ENCODE data around the gene ZNF10.

The ZNF10 gene

GRCh38 chr12:133201888-133202287 is 71.5 kb downstream of the ZNF10 start:
- Histone ChIP-seq H3K4me3 (replicated peaks; ENCODE audit: low read depth, low read length) (no peak overlapping the region), H3K36me3 (ENCODE audit: control insufficient read depth, insufficient read depth, low read length) (peaks cover 3% of the 10 kb centered on the region; the same call in 1 of the 2 replicates), H3K27me3 (replicated peaks; ENCODE audit: control insufficient read depth, insufficient read depth, low read length) (no peaks in the 10 kb centered on the region)
- no peak for DNase-seq (ENCODE audit: extremely low read depth, insufficient read length)
- no peak for TF ChIP-seq CTCF (IDR thresholded peaks at IDR 0.05; ENCODE audit: insufficient read depth, low read length, poor library complexity, severe bottlenecking)

GRCh38 chr12:133202493-133203343 is 72.3 kb downstream of the ZNF10 start:
- Histone ChIP-seq H3K4me3 (replicated peaks; ENCODE audit: low read depth, low read length) (no peak overlapping the region), H3K27me3 (replicated peaks; ENCODE audit: control insufficient read depth, insufficient read depth, low read length) (no peaks in the 10 kb centered on the region), H3K36me3 (ENCODE audit: control insufficient read depth, insufficient read depth, low read length) (peaks cover 3% of the 10 kb centered on the region; the same call in 1 of the 2 replicates)
- no peak for DNase-seq (ENCODE audit: extremely low read depth, insufficient read length)
- no peak for TF ChIP-seq CTCF (IDR thresholded peaks at IDR 0.05; ENCODE audit: insufficient read depth, low read length, poor library complexity, severe bottlenecking)

- H3K4me3 ChIP-seq (replicated peaks; ENCODE audit: low read depth, low read length): no peak overlapping the region
- TF ChIP-seq CTCF (IDR thresholded peaks at IDR 0.05; ENCODE audit: insufficient read depth, low read length, poor library complexity, severe bottlenecking): no peak
- H3K36me3 ChIP-seq (ENCODE audit: control insufficient read depth, insufficient read depth, low read length): peaks cover 3% of the 10 kb centered on the region; the same call in 1 of the 2 replicates
- no peaks in the 10 kb centered on the region for H3K27me3 ChIP-seq (replicated peaks; ENCODE audit: control insufficient read depth, insufficient read depth, low read length)
- no peak for DNase-seq (ENCODE audit: extremely low read depth, insufficient read length)
Measured at GRCh38 chr12:133203344-133204263, 73.2 kb downstream of the ZNF10 start.

- no peak for DNase-seq (ENCODE audit: extremely low read depth, insufficient read length)
- no peak overlapping the region for H3K4me3 ChIP-seq (replicated peaks; ENCODE audit: low read depth, low read length)
- peaks cover 3% of the 10 kb centered on the region; the same call in 1 of the 2 replicates for H3K36me3 ChIP-seq (ENCODE audit: control insufficient read depth, insufficient read depth, low read length)
Measured at GRCh38 chr12:133204264-133204603, 73.8 kb downstream of the ZNF10 start.

GRCh38 chr12:133206390-133206789 is 76.0 kb downstream of the ZNF10 start:
- no peak for TF ChIP-seq CTCF (IDR thresholded peaks at IDR 0.05; ENCODE audit: insufficient read depth, low read length, poor library complexity, severe bottlenecking)
- no peak for DNase-seq (ENCODE audit: extremely low read depth, insufficient read length)
- H3K36me3 ChIP-seq (ENCODE audit: control insufficient read depth, insufficient read depth, low read length): peaks cover 3% of the 10 kb centered on the region; the same call in 1 of the 2 replicates

More at GRCh38 chr12:133204264-133204603, 73.8 kb downstream of the ZNF10 start:
- no peak for TF ChIP-seq CTCF (IDR thresholded peaks at IDR 0.05; ENCODE audit: insufficient read depth, low read length, poor library complexity, severe bottlenecking)
- H3K27me3 ChIP-seq (replicated peaks; ENCODE audit: control insufficient read depth, insufficient read depth, low read length): no peaks in the 10 kb centered on the region

More at GRCh38 chr12:133206390-133206789, 76.0 kb downstream of the ZNF10 start:
- Histone ChIP-seq H3K27me3 (replicated peaks; ENCODE audit: control insufficient read depth, insufficient read depth, low read length) (no peaks in the 10 kb centered on the region), H3K4me3 (replicated peaks; ENCODE audit: low read depth, low read length) (no peak overlapping the region)
